ENCODE measurements around the gene CDC42.

Gene CDC42

GRCh38 chr1:22071511-22071910 lies 19.0 kb downstream of the CDC42 start:
- DNase-seq (ENCODE audit: low read depth in 3 of 3, low spot score in 1 of 3): no peak

GRCh38 chr1:22074803-22075202 lies 22.3 kb downstream of the CDC42 start:
- DNase-seq (ENCODE audit: low read depth in 3 of 3, low spot score in 1 of 3): no peak

GRCh38 chr1:22075718-22076117 lies 23.2 kb downstream of the CDC42 start:
- DNase-seq (ENCODE audit: low read depth in 3 of 3, low spot score in 1 of 3): no peak

- no peak for DNase-seq (ENCODE audit: low read depth in 3 of 3, low spot score in 1 of 3)
Measured at GRCh38 chr1:22076346-22076745, 23.8 kb downstream of the CDC42 start.

GRCh38 chr1:22077728-22078127 lies 25.2 kb downstream of the CDC42 start:
- DNase-seq (ENCODE audit: low read depth in 3 of 3, low spot score in 1 of 3): no peak

GRCh38 chr1:22078133-22078532 lies 25.6 kb downstream of the CDC42 start:
- no peak for DNase-seq (ENCODE audit: low read depth in 3 of 3, low spot score in 1 of 3)

GRCh38 chr1:22080191-22080590 lies 27.7 kb downstream of the CDC42 start:
- no peak for DNase-seq (ENCODE audit: low read depth in 3 of 3, low spot score in 1 of 3)

GRCh38 chr1:22088331-22088730 lies 35.8 kb downstream of the CDC42 start:
- no peak for DNase-seq (ENCODE audit: low read depth in 3 of 3, low spot score in 1 of 3)

- no peak for DNase-seq (ENCODE audit: low read depth in 3 of 3, low spot score in 1 of 3)
Measured at GRCh38 chr1:22089134-22089571, 36.6 kb downstream of the CDC42 start.

GRCh38 chr1:22089787-22090186 lies 37.3 kb downstream of the CDC42 start:
- no peak for DNase-seq (ENCODE audit: low read depth in 3 of 3, low spot score in 1 of 3)

- DNase-seq (ENCODE audit: low read depth in 3 of 3, low spot score in 1 of 3): no peak
Measured at GRCh38 chr1:22090867-22091266, 38.4 kb downstream of the CDC42 start.

- peak in 2 of 3 donors; percentile 7 to 12 for DNase-seq (ENCODE audit: low read depth in 3 of 3, low spot score in 1 of 3)
Measured at GRCh38 chr1:22092026-22092768, 39.7 kb downstream of the CDC42 start.

- no peak for DNase-seq (ENCODE audit: low read depth in 3 of 3, low spot score in 1 of 3)
Measured at GRCh38 chr1:22093513-22093912, 41.0 kb downstream of the CDC42 start.

- DNase-seq (ENCODE audit: low read depth in 3 of 3, low spot score in 1 of 3): no peak
Measured at GRCh38 chr1:22096036-22096435, 43.5 kb downstream of the CDC42 start.

- no peak for DNase-seq (ENCODE audit: low read depth in 3 of 3, low spot score in 1 of 3)
Measured at GRCh38 chr1:22096463-22096862, 44.0 kb downstream of the CDC42 start.

- DNase-seq (ENCODE audit: low read depth in 3 of 3, low spot score in 1 of 3): no peak
Measured at GRCh38 chr1:22098752-22099151, 46.2 kb downstream of the CDC42 start.

GRCh38 chr1:22100168-22100567 lies 47.7 kb downstream of the CDC42 start:
- DNase-seq (ENCODE audit: low read depth in 3 of 3, low spot score in 1 of 3): no peak

GRCh38 chr1:22101199-22101598 lies 48.7 kb downstream of the CDC42 start:
- no peak for DNase-seq (ENCODE audit: low read depth in 3 of 3, low spot score in 1 of 3)

- DNase-seq (ENCODE audit: low read depth in 3 of 3, low spot score in 1 of 3): no peak
Measured at GRCh38 chr1:22101995-22102394, 49.5 kb downstream of the CDC42 start.

- DNase-seq (ENCODE audit: low read depth in 3 of 3, low spot score in 1 of 3): no peak
Measured at GRCh38 chr1:22102746-22103145, 50.2 kb downstream of the CDC42 start.

GRCh38 chr1:22104094-22104493 lies 51.6 kb downstream of the CDC42 start:
- no peak for DNase-seq (ENCODE audit: low read depth in 3 of 3, low spot score in 1 of 3)

GRCh38 chr1:22104865-22105437 lies 52.4 kb downstream of the CDC42 start:
- no peak for DNase-seq (ENCODE audit: low read depth in 3 of 3, low spot score in 1 of 3)

Measured in stimulated activated CD4-positive, alpha-beta T cell treated with anti-CD3 and anti-CD28 coated beads, TNF-alpha, amount 100 ng/mL, for 1 hour (primary cell).